A673 (cell line): ENCODE measurements around the gene ELAVL1. TPM values are rescaled to one million over a fixed set of nuclear protein-coding genes. Genes with fewer than 3 reads are reported as not detected.

ENCODE experiments used
- BruUV-seq: library from RNA; stranded (reverse); fragments of 400-500 nt; replicated peaks from 2 replicates; lab custom pipeline; 2021; lab: Mats Ljungman, UMichigan
- CTCF ChIA-PET: fragments of 300-600 bp; sonication (Branson Sonifier 250); formaldehyde crosslinking; loops from one replicate; lab custom pipeline; 2022; ENCODE audit warnings: antibody characterized with exemption; lab: Charles Lee
- POLR2A ChIA-PET: fragments of 300-600 bp; sonication (Branson Sonifier 250); formaldehyde crosslinking; loops from one replicate; lab custom pipeline; 2022; ENCODE audit warnings: antibody characterized with exemption; ENCODE audit not compliant: low non-redundant PET; lab: Charles Lee
- DNase-seq: peaks from one replicate; pipeline ENCODE4 v3.0.0-alpha.2; 2015; ENCODE audit warnings: low spot score
- H3K27ac ChIP-seq: fragments of 200-600 bp; sonication (generic); 2 replicates; pipeline ENCODE4 v1.5.1; 2016; ENCODE audit warnings: mixed run types, low read depth, mild to moderate bottlenecking, mixed read lengths, antibody characterized with exemption, low read length; ENCODE audit not compliant: poor library complexity, severe bottlenecking
- H3K27me3 ChIP-seq: fragments of 200-600 bp; sonication (generic); replicated peaks from 2 replicates; pipeline ENCODE4 v1.6.1; 2017; ENCODE audit warnings: mixed run types, low read depth, mild to moderate bottlenecking, mixed read lengths, antibody characterized with exemption, low read length; ENCODE audit not compliant: insufficient read depth, poor library complexity
- H3K36me3 ChIP-seq: fragments of 200-600 bp; sonication (generic); 2 replicates; pipeline ENCODE4 v1.6.1; 2016; ENCODE audit warnings: mixed run types, mild to moderate bottlenecking, mixed read lengths, antibody characterized with exemption, low read length; ENCODE audit not compliant: insufficient read depth, poor library complexity, severe bottlenecking
- H3K4me1 ChIP-seq: fragments of 200-600 bp; sonication (generic); 2 replicates; pipeline ENCODE4 v1.6.1; 2017; ENCODE audit warnings: mixed run types, mild to moderate bottlenecking, mixed read lengths, antibody characterized with exemption, low read length; ENCODE audit not compliant: insufficient read depth, poor library complexity, severe bottlenecking
- H3K4me3 ChIP-seq: fragments of 200-600 bp; sonication (generic); 2 replicates; pipeline ENCODE4 v1.5.1; 2016; ENCODE audit warnings: low read depth, mixed run types, mild to moderate bottlenecking, mixed read lengths, low read length; ENCODE audit not compliant: poor library complexity, severe bottlenecking
- H3K9me3 ChIP-seq: fragments of 200-600 bp; sonication (generic); 2 replicates; pipeline ENCODE4 v1.6.1; 2016; ENCODE audit warnings: mixed run types, low read depth, mild to moderate bottlenecking, mixed read lengths, antibody characterized with exemption, low read length; ENCODE audit not compliant: poor library complexity, severe bottlenecking
- CTCF ChIP-seq: fragments of 300-800, 200-600 bp; sonication (generic); conservative IDR thresholded peaks from 2 replicates; pipeline ENCODE4 v1.5.1; 2017; ENCODE audit warnings: low read depth, mild to moderate bottlenecking, antibody characterized with exemption, low read length, moderate library complexity, mixed read lengths
- EZH2 ChIP-seq: fragments of 200-600 bp; sonication (generic); IDR thresholded peaks from 2 replicates; pipeline ENCODE4 v1.6.1; 2017; ENCODE audit warnings: borderline replicate concordance, low read depth, mild to moderate bottlenecking, mixed read lengths, antibody characterized with exemption, low read length; ENCODE audit not compliant: poor library complexity, severe bottlenecking
- intact Hi-C: fragments of 100-400 bp; cut with micrococcal nuclease; formaldehyde crosslinking; loops from one replicate; pipeline ENCODE4 v1.10.0; 2022; ENCODE audit not compliant: unreplicated experiment
- total RNA-seq: library from RNA; stranded (reverse); gene quantifications from 2 replicates; pipeline ENCODE4 v1.2.3, GENCODE V29; 2021

Gene ELAVL1
- total RNA-seq, 1 experiment from 2014 or later = 171 TPM

GRCh38 chr19:8039231-8039630 lies 33.8 kb upstream of the ELAVL1 start:
- BruUV-seq = no TSS peak
- no peak for DNase-seq
- intact Hi-C loops = no loop called here
- Histone ChIP-seq H3K9me3 (no peaks in the 10 kb centered on the region), H3K4me1 (no peaks in the 10 kb centered on the region), H3K36me3 (no peaks in the 10 kb centered on the region), H3K4me3 (no peak overlapping the region), H3K27me3 (no peaks in the 10 kb centered on the region), H3K27ac (no peak overlapping the region)
- ChIA-PET CTCF (no interaction called here), POLR2A (no interaction called here)
- TF ChIP-seq EZH2 (no peak), CTCF (no peak)

- no peak overlapping the region for H3K4me3 ChIP-seq
- H3K27ac ChIP-seq = no peak overlapping the region
- no peaks in the 10 kb centered on the region for H3K27me3 ChIP-seq
- TF ChIP-seq EZH2 = no peak
- no peak for TF ChIP-seq CTCF
- ChIA-PET POLR2A (no interaction called here), CTCF (no interaction called here)
- intact Hi-C loops = no loop called here
- BruUV-seq = no TSS peak
- no peak for DNase-seq
- H3K9me3 ChIP-seq = no peaks in the 10 kb centered on the region
- no peaks in the 10 kb centered on the region for H3K4me1 ChIP-seq
- no peaks in the 10 kb centered on the region for H3K36me3 ChIP-seq
Measured at GRCh38 chr19:8038815-8039214, 33.4 kb upstream of the ELAVL1 start.

GRCh38 chr19:8036434-8037099 lies 31.1 kb upstream of the ELAVL1 start:
- no TSS peak for BruUV-seq
- ChIA-PET POLR2A (no interaction called here), CTCF (interaction anchor here (0.5 kb wide), 1 partner anchor 217 kb away, joined by 8 read pairs; no protein-coding TSS in a partner anchor)
- no peaks in the 10 kb centered on the region for H3K36me3 ChIP-seq
- TF ChIP-seq CTCF (no peak), EZH2 (no peak)
- H3K27ac ChIP-seq = no peak overlapping the region
- no peak for DNase-seq
- no peaks in the 10 kb centered on the region for H3K9me3 ChIP-seq
- no peak overlapping the region for H3K4me3 ChIP-seq
- intact Hi-C loops = no loop called here
- no peaks in the 10 kb centered on the region for H3K4me1 ChIP-seq
- H3K27me3 ChIP-seq = no peaks in the 10 kb centered on the region
